Measurements from ENCODE around the gene TEX54. TPM values are rescaled to one million over a fixed set of nuclear protein-coding genes. Genes with fewer than 3 reads are reported as not detected.
"Not testable (repeated sequence)": the region's sequence is repeated elsewhere in the genome, so short reads cannot be mapped to it uniquely, and the experiment has no call there.

The TEX54 gene
- total RNA-seq, 1 donor from 2014 or later = not detected

GRCh38 chr11:62830904-62831519 is 1.6 kb downstream of the TEX54 start:
- no peak for DNase-seq

- DNase-seq = not testable (repeated sequence)
These were observed 4.5 kb downstream of the TEX54 start for GRCh38 chr11:62828130-62828529.

GRCh38 chr11:62823677-62824076 is 9.0 kb downstream of the TEX54 start:
- no peak for DNase-seq

DNA sequence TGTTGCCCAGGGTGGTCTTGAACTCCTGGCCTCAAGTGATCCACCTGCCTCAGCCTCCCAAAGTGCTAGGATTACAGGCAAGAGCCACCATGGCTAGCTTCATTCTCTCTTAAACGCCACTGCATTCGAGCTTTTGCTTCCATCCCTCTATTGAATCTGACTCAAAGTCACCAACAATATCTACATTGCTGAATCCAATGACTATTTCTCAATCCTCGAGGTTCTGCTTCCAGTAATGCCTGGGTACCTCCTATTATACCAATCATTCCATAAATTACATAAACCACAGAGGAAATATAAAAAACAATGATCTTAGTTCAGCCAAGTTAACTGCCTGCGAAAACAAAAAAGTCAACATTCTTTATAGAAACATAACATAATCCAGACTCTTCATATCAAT is 15.5 kb downstream of the TEX54 start:
- no peak for DNase-seq

GRCh38 chr11:62816557-62816956 is 16.1 kb downstream of the TEX54 start:
- DNase-seq = no peak

DNA sequence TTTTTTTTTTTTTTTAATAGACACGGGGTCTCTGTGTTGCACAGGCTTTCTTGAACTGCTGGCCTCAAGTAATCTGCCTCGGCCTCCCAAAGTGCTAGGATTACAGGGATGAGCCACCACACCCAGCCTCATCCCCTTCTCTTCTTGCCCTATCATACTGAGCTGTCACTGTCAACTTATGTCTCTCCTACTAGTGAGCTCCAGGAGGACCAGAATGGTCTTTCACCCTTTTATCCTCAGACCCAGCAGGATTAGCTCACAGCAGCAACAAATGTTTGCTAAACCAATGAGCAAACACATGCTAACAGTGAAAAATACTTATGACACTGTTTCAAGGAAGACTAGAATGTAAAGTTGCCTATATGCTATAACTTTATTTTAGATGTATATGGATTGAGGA is 21.0 kb downstream of the TEX54 start:
- DNase-seq = no peak

GRCh38 chr11:62810748-62811147 is 21.9 kb downstream of the TEX54 start:
- no peak for DNase-seq

- no peak for DNase-seq
These were observed 26.0 kb downstream of the TEX54 start for GRCh38 chr11:62806611-62807121.

GRCh38 chr11:62805961-62806441 is 26.6 kb downstream of the TEX54 start:
- no peak for DNase-seq

DNA sequence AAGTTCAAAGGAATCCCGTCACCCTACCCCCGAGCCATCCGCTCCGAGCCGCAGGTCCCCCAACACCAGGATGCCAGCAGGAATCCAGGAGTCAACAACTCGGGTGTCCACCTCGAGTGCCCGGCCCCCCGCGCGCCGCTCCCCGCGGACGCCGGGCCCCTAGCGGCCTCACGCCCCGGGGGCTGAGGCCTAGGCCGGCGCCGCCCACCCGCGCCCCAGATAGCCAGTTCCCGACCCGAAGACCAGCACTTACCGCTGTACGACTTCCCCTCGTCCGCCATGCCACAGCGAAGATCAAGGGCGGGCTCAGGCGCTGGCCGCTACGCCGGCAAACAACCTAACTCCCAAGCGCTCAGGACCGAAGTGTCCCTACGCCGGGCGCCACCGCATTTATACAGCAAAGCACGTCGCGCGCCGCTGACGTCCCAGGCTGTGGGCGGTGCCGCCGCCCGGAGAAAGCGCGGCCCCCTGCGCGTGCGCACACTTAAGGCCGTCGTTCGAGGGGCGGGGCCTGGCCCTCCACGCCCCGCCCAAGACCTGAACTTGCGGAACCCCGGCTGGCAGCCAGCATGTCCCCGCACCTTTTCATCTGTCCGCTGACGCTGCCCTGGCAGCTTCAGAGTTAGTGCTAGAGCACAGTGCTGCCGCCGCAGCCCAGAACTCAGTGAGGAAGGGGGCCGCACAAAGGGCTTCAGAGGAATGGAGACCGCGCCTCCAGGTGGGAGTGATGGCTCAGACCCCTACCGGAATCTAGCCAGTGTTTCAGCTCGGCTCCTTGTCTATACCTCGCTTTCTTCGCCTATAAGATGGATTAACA is 27.4 kb downstream of the TEX54 start, which contains the start of gene NXF1:
Gene NXF1 (minus strand): TSS at position 365 of the 817 bp plus-strand sequence. CDS start 84 bp downstream, at position 281.
- DNase-seq = peak; percentile 92

GRCh38 chr11:62804310-62805075 is 28.1 kb downstream of the TEX54 start:
- DNase-seq = no peak

GRCh38 chr11:62801071-62801470 is 31.6 kb downstream of the TEX54 start:
- DNase-seq = no peak

- DNase-seq = no peak
These were observed 33.2 kb downstream of the TEX54 start for GRCh38 chr11:62799486-62799885.

DNA sequence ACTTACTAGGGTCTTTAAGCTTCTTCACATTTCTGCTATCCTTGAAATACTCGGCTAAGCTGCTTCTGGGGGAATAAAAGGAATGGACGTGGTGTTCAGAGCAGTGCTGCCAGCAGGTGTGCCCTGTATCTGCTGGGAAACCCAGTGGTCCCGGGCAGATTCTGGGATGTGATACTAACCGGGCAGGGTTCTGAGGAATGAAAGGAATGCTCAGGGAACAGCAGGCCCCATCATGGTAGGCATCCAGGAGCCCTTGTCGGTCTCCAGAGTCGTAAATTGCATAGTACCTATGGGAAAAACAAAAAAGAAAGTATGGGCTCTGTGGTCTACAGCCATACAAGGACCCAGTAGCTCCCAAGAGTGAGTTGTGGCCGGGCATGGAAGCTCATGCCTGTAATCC is 36.4 kb downstream of the TEX54 start:
- DNase-seq = no peak

DNA sequence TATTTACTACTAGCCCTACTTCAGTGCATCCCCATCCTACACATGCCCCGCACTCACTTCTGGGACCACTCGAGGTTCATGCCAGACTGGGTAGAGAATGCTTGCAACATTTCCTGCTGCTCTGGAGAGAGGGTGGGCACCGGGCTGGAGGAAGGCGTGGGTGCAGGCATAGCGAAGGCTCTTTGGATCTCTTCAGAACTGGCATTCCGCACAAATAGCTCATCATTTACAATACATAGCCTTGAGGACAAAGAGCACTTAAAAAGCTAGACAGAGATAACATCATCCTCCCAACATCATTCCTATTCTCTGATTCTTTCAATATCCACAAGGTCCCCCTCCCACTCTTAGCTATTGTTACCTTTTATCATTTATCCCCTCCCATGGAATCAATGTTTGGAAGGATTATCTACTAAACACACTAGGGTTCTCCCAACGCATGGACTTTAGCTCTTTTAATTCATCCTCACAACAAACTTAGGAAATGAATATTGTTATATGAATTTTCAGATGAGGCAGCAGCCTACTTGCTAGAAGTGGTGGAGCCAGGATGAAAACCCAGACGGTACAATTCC is 38.4 kb downstream of the TEX54 start:
- DNase-seq = no peak

GRCh38 chr11:62792202-62792575 is 40.5 kb downstream of the TEX54 start:
- DNase-seq = no peak

GRCh38 chr11:62791501-62792201 is 41.0 kb downstream of the TEX54 start, which contains the start of gene TMEM223:
Gene TMEM223, minus strand, starts transcription at chr11:62792006. Its CDS starts 12 bp downstream, at chr11:62791994.
- DNase-seq = peak; percentile 85

DNA sequence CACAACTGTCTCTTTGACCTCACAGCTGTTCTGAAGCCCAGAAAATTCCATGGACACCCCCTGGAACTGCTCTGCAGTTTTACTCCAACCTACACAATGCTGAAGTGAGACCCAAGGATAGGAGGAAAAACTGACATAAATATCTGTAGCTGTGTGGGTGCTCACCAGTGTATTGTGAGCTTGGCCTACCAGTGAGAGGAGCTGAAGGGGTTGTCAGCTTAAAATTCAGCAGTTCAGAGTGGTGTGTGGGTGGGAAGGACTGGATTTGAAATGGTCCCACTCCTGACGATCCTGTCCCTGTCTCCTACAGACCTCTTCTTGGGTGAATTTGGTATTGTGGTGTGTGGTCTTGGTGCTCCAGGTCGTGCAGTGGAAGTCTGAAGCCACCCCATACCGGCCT is 43.1 kb downstream of the TEX54 start:
- no peak for DNase-seq

GRCh38 chr11:62788991-62789390 is 43.6 kb downstream of the TEX54 start:
- DNase-seq = no peak

DNA sequence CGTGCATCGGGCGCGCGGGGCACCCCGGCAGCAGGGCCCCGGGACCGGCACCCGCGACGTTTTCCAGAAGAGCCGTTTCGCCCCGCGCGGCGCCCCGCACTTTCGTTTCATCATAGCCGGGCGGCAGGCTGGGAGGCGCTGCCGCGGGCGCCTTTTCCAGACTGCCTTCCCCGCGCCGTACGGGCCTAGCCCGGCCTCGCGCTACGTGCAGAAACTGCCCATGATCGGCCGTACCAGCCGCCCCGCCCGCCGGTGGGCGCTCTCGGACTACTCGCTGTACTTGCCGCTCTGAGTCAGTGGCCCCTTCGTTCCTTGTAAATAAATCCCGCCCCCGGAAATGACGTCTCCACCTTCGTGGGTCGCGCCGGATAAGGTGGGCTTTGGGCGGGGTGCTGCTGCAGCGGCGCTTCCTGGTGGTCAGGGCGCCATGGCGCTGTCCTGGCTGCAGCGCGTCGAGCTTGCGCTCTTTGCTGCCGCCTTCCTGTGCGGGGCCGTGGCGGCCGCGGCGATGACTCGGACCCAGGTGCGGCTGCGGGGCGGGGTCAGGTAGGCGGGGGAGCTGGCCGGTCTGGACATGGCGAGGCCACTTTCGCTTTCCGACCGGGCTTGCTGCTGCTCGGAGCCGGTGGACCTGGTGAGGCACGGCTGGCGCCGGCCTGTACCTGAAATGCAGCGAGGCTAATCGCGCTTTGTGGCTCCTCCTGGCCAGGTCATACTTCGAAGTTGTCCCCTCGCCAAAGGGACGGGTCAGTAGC is 45.5 kb downstream of the TEX54 start, which contains the start of gene TMEM179B:
Gene TMEM179B (plus strand): TSS at position 398 of the 755 bp plus-strand sequence. CDS start 30 bp downstream, at position 428.
- DNase-seq = peak; percentile 95

Data from occipital lobe (tissue), 2 donors.